GM15510 (cell line): ENCODE results near the gene SEC23IP.

Experiments used
- POLR2A ChIP-seq: IDR thresholded peaks from 3 replicates; pipeline ENCODE4 v1.6.1; 2011; ENCODE audit warnings: borderline replicate concordance; ENCODE audit not compliant: insufficient read length; ENCODE audit errors: extremely low read depth

Gene SEC23IP

GRCh38 chr10:119919271-119919670, 26.7 kb downstream of the SEC23IP start:
- TF ChIP-seq POLR2A, result no peak

GRCh38 chr10:119919826-119920225, 27.3 kb downstream of the SEC23IP start:
- TF ChIP-seq POLR2A, result no peak

GRCh38 chr10:119928411-119928810, 35.9 kb downstream of the SEC23IP start:
- no peak for TF ChIP-seq POLR2A

GRCh38 chr10:119931871-119932270, 39.3 kb downstream of the SEC23IP start:
- TF ChIP-seq POLR2A, result no peak

- TF ChIP-seq POLR2A, result no peak
Observed at GRCh38 chr10:119932631-119933030, 40.1 kb downstream of the SEC23IP start.

- no peak for TF ChIP-seq POLR2A
Observed at GRCh38 chr10:119933179-119933578, 40.6 kb downstream of the SEC23IP start.

GRCh38 chr10:119940487-119940886, 48.0 kb downstream of the SEC23IP start:
- no peak for TF ChIP-seq POLR2A

- TF ChIP-seq POLR2A, result no peak
Observed at GRCh38 chr10:119942973-119943372, 50.4 kb downstream of the SEC23IP start.

GRCh38 chr10:119945805-119946204, 53.3 kb downstream of the SEC23IP start:
- TF ChIP-seq POLR2A, result no peak

- TF ChIP-seq POLR2A, result no peak
Observed at GRCh38 chr10:119947300-119947699, 54.8 kb downstream of the SEC23IP start.

GRCh38 chr10:119957451-119957850, 64.9 kb downstream of the SEC23IP start:
- TF ChIP-seq POLR2A, result no peak

- no peak for TF ChIP-seq POLR2A
Observed at GRCh38 chr10:119962837-119963236, 70.3 kb downstream of the SEC23IP start.

GRCh38 chr10:119967066-119967465, 74.5 kb downstream of the SEC23IP start:
- TF ChIP-seq POLR2A, result no peak

- no peak for TF ChIP-seq POLR2A
Observed at GRCh38 chr10:119969609-119970008, 77.1 kb downstream of the SEC23IP start.

- no peak for TF ChIP-seq POLR2A
Observed at GRCh38 chr10:119970107-119970506, 77.6 kb downstream of the SEC23IP start.

GRCh38 chr10:119970963-119971362, 78.4 kb downstream of the SEC23IP start:
- no peak for TF ChIP-seq POLR2A

- no peak for TF ChIP-seq POLR2A
Observed at GRCh38 chr10:119973281-119973680, 80.8 kb downstream of the SEC23IP start.

- no peak for TF ChIP-seq POLR2A
Observed at GRCh38 chr10:119976421-119976820, 83.9 kb downstream of the SEC23IP start.

- TF ChIP-seq POLR2A, result no peak
Observed at GRCh38 chr10:119980956-119981750, 88.6 kb downstream of the SEC23IP start.
